K562 treated with DMSO at 1 percent for 4 hours (cell line): ENCODE data around the gene NRXN3. TPM values are rescaled to one million over a fixed set of nuclear protein-coding genes. Genes with fewer than 3 reads are reported as not detected.

Source experiments
- total RNA-seq: library from RNA; unstranded; fragments of 300-600 nt; gene quantifications from 2 replicates; pipeline ENCODE4 v1.2.3, GENCODE V29; 2022; ENCODE audit not compliant: insufficient read depth

NRXN3 gene
- total RNA-seq = 2.3 and 2.4 TPM in 2 replicates

DNA sequence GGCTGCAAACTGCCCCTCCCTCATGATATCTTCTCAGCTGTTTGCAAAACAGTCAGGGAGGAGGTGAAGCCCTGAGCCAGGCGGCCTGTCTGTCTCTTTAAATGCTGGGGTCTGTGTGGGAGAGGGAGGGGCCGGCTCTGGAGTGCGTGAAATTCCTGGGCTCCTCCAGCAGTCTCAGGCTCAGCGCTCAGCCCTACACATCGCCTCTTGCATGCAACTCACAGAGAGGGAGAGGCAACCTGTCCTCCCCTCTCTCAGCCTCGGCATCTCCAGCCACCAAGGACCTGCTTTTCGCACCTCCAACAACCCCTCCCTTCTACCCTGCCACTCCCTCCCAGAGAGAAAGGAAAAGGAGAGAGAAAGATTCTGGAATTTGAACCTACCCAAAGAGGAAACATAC lies at the start of gene NRXN3:
NRXN3 (plus strand) TSS at position 171 of the 400 bp plus-strand sequence. CDS start 72,721 bp downstream, outside the sequence.

